Right cardiac atrium (tissue), 5 donors: ENCODE data around the gene VPS29. TPM values are rescaled to one million over a fixed set of nuclear protein-coding genes. Genes with fewer than 3 reads are reported as not detected.

Experiments used
- ATAC-seq, 2 donors: fragments of 200-7000 bp; cut with Tn5 transposase; one replicate each; pipeline versions ENCODE4 v1.8.0 to v1.9.1; 2020; ENCODE audit warnings: moderate library complexity in 2 of 2, mild to moderate bottlenecking in 1 of 2
- DNase-seq, 3 donors: peaks; one replicate each; pipeline ENCODE4 v3.0.0-alpha.2; 2020
- H3K27ac ChIP-seq: one replicate; pipeline ENCODE4 v1.5.1; 2013; ENCODE audit warnings: mild to moderate bottlenecking, low read length, control low read depth, moderate library complexity
- H3K27me3 ChIP-seq: one replicate; pipeline ENCODE4 v1.6.1; 2013; ENCODE audit not compliant: control insufficient read depth, insufficient read depth
- H3K4me1 ChIP-seq: one replicate; pipeline ENCODE4 v1.6.1; 2013; ENCODE audit warnings: low read length; ENCODE audit not compliant: control insufficient read depth, insufficient read depth
- H3K4me3 ChIP-seq: one replicate; pipeline ENCODE4 v1.5.1; 2013; ENCODE audit warnings: low read length, control low read depth
- H3K9me3 ChIP-seq: one replicate; pipeline ENCODE4 v1.6.1; 2013; ENCODE audit warnings: low read length; ENCODE audit not compliant: control insufficient read depth
- WGBS: extraction: QIAGEN DNeasy Blood & Tissue Kit; methylation state at CpG from one replicate; pipeline ENCODE4 v1.1.7; 2013; 5-methylcytosine and 5-hydroxymethylcytosine counted together
- intact Hi-C, 4 donors: fragments of 100-400 bp; cut with DNase I; formaldehyde crosslinking; loops; one replicate each; pipeline versions ENCODE4 v1.11.0 to v1.14.0; 2022 to 2023
- polyA plus RNA-seq: library from polyadenylated mRNA; stranded (reverse); fragments of 200-250 nt; gene quantifications from one replicate; pipeline ENCODE4 v1.2.3, GENCODE V29; 2013
- total RNA-seq, 4 donors: library from RNA; stranded (reverse); fragmentation: NEBNext Ultra II Directional; extraction: Animal tissue kit (Norgen Biotek cat#: 25700); gene quantifications; one replicate each; pipeline ENCODE4 v1.2.1, GENCODE V29; 2021
- donor health status: healthy with polysubstance abuse.
- donor health status: DM: no; HTN: yes; CAD: no.
- donor health status: DM: no; HTN: no; CAD: no.
- donor health status: DM: no; HTN: yes; CAD: no; lungs with severe emphysema.
- donor health status: DM: yes; HTN: yes; CAD: no.

VPS29 gene
- total and polyA plus RNA-seq, 5 donors: 74.3 to 151 (median 88.8) TPM

DNA sequence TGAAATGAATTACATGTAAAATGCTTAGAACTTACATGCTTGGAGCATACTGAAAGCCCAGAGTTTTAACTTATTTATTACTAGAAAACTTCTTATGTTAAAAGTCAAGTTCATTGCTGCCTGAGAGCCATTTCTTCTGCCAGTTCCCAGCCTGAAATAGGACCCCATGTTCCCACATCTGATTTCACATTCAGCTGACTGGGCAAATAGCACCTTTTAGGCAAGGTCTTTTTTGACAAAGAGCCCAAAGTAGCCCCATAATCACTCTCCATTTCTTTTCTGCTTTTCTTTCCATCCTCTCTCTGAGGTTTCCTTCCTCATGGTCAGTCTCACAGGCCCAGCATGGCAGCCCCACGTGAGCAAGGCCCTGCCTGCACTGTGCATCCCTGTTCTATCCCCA lies 50.6 kb downstream of the VPS29 start:
- no peak overlapping the region for H3K4me3 ChIP-seq
- no peak overlapping the region for H3K27ac ChIP-seq
- 54% methylated on average over 1 of the region's 1 CpG for WGBS
- ATAC-seq: no peak
- no peaks in the 10 kb centered on the region for H3K9me3 ChIP-seq
- H3K4me1 ChIP-seq: peaks cover 2% of the 10 kb centered on the region
- intact Hi-C loops: loop anchor here in 1 of 4 donors (10.0 kb wide), 1 partner anchor 154 kb away; no protein-coding TSS in a partner anchor
- no peaks in the 10 kb centered on the region for H3K27me3 ChIP-seq
- DNase-seq: no peak

GRCh38 chr12:110449799-110450497 lies 52.0 kb downstream of the VPS29 start, which contains the start of gene ARPC3:
Gene ARPC3 (minus strand): TSS chr12:110450337. CDS start chr12:110450260, 77 bp downstream.
- peak within 1 kb of the TSS; percentile 95 for H3K4me3 ChIP-seq
- under 1% methylated on average over 51 of the region's 51 CpGs for WGBS
- intact Hi-C loops: loop anchor here in 1 of 4 donors (10.0 kb wide), 1 partner anchor 155 kb away; no protein-coding TSS in a partner anchor

DNA sequence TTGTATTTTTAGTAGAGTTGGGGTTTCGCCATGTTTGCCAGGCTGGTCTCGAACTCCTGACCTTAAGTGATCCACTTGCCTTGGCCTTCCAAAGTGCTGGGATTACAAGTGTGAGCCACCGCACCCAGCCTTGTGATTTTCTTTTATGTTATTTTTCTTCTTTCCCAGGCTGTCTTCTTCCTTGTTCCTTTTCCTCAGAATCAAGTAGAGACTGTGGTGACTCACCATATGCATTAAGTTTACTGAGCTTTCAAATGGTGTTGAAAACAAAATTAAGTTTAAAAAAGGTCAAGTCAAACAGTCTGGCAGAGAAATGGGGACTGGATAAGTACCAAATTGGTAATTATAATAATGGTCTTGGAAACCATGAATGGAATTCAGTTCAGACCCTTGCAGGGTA lies 57.5 kb downstream of the VPS29 start:
- DNase-seq (no peak), ATAC-seq (no peak)
- Histone ChIP-seq H3K27me3 (no peaks in the 10 kb centered on the region), H3K27ac (no peak overlapping the region), H3K4me1 (no peaks in the 10 kb centered on the region), H3K9me3 (no peaks in the 10 kb centered on the region), H3K4me3 (no peak overlapping the region)
- intact Hi-C loops: no loop called here
- 96% methylated on average over 3 of the region's 3 CpGs for WGBS

More at GRCh38 chr12:110449799-110450497, 52.0 kb downstream of the VPS29 start, which contains the start of gene ARPC3:
- peak; percentile 95 to 98 (median 98) for DNase-seq
- peak; percentile 99 for ATAC-seq
- Histone ChIP-seq H3K27me3 (no peaks in the 10 kb centered on the region), H3K9me3 (no peaks in the 10 kb centered on the region), H3K4me1 (peaks cover 2% of the 10 kb centered on the region), H3K27ac (peak within 1 kb of the TSS; percentile 98)

Other genes with a start within 250 kb of the VPS29 start
- gene ATP2A2, start 220.9 kb downstream of the VPS29 start, total RNA-seq: 1,000 to 10,000 TPM; 2,744 to 3,920 (median 3,065) TPM
- 1,499 TPM for gene ATP2A2, start 220.9 kb downstream of the VPS29 start, polyA plus RNA-seq
- 10 to 100 TPM; 30.7 to 34.5 (median 33.1) TPM for gene ANAPC7, start 98.4 kb downstream of the VPS29 start, total RNA-seq
- gene ANAPC7, start 98.4 kb downstream of the VPS29 start, polyA plus RNA-seq: 31.3 TPM
- gene ARPC3, start 51.8 kb downstream of the VPS29 start, total RNA-seq: 100 to 1,000 TPM in 1 of 4 donors, 10 to 100 TPM in 3; 79.7 to 101 (median 95.5) TPM
- 159 TPM for gene ARPC3, start 51.8 kb downstream of the VPS29 start, polyA plus RNA-seq
- 10 to 100 TPM; 25.2 to 28.1 (median 25.9) TPM for gene GPN3, start 33.9 kb downstream of the VPS29 start, total RNA-seq
- gene GPN3, start 33.9 kb downstream of the VPS29 start, polyA plus RNA-seq: 24.6 TPM
- gene FAM216A, start 33.3 kb downstream of the VPS29 start, total RNA-seq: 1 to 10 TPM; 6.4 to 9.3 (median 7.6) TPM
- gene FAM216A, start 33.3 kb downstream of the VPS29 start, polyA plus RNA-seq: 11.0 TPM
- gene RAD9B, start 220 bp upstream of the VPS29 start, total RNA-seq: 1 to 10 TPM in 3 of 4 donors, under 1 TPM in 1; 0.82 to 3.8 (median 1.8) TPM
- 0.36 TPM for gene RAD9B, start 220 bp upstream of the VPS29 start, polyA plus RNA-seq
- 10 to 100 TPM; 46.6 to 82.8 (median 56.6) TPM for gene PPTC7, start 81.2 kb upstream of the VPS29 start, total RNA-seq
- gene PPTC7, start 81.2 kb upstream of the VPS29 start, polyA plus RNA-seq: 31.5 TPM
- 10 to 100 TPM; 37.0 to 47.0 (median 42.4) TPM for gene TCTN1, start 112.0 kb upstream of the VPS29 start, total RNA-seq
- gene TCTN1, start 112.0 kb upstream of the VPS29 start, polyA plus RNA-seq: 33.7 TPM
- gene HVCN1, start 187.0 kb upstream of the VPS29 start, total RNA-seq: 10 to 100 TPM; 11.3 to 33.4 (median 13.3) TPM
- gene HVCN1, start 187.0 kb upstream of the VPS29 start, polyA plus RNA-seq: 18.2 TPM
- gene PPP1CC, start 240.8 kb upstream of the VPS29 start, total RNA-seq: 100 to 1,000 TPM; 156 to 175 (median 160) TPM
- 120 TPM for gene PPP1CC, start 240.8 kb upstream of the VPS29 start, polyA plus RNA-seq